Fibroblast of lung (primary cell): ENCODE measurements around the gene AGAP1.

ENCODE experiments used
- CTCF ChIP-seq, 2 donors: IDR thresholded peaks in 1 of 2; conservative IDR thresholded peaks in 1 of 2; 1 replicate in 1 of 2; 2 replicates in 1 of 2; pipeline ENCODE4 v1.5.1; 2011 to 2012; ENCODE audit warnings: low read length in 2 of 2, control low read depth in 1 of 2, inconsistent platforms in 1 of 2, low read depth in 1 of 2, mild to moderate bottlenecking in 1 of 2
- EZH2 ChIP-seq: IDR thresholded peaks from 2 replicates; pipeline ENCODE4 v1.5.1; 2012; ENCODE audit warnings: low read length, control low read depth, mild to moderate bottlenecking; ENCODE audit errors: missing control alignments

DNA sequence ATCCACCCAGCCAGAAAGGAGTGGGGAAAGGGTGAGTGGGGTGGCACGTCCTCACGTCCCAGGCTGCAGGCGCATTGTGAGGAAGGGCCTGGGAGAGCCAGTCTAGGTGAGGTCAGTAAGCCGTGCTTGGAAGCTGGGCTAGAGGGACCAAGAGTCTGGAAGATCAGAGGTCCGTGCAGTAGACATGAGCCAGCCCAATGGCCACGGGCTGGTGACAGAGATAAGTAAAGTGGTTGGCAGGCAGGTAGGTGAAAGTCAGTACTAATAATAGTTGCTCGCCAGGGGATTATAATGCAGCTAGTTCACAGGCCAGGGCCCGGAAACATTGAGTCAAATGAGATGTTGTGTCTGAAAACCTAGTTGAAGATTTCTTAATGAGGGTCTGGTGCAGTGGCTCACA, 541.1 kb downstream of the AGAP1 start:
- TF ChIP-seq EZH2 (no peak), CTCF (conservative IDR thresholded peaks at IDR 0.05 in 1 of 2, IDR thresholded peaks at IDR 0.05 in 1 of 2; ENCODE audit: low read depth in 1 of 2, low read length in 2 of 2) (no peak)
